Calu3 (cell line): ENCODE results near the gene NOXA1. TPM values are rescaled to one million over a fixed set of nuclear protein-coding genes. Genes with fewer than 3 reads are reported as not detected.
"Not testable (repeated sequence)": the region's sequence is repeated elsewhere in the genome, so short reads cannot be mapped to it uniquely, and the experiment has no call there.

ENCODE experiments used
- BruUV-seq: library from RNA; stranded (reverse); fragments of 400-500 nt; replicated peaks from 2 replicates; lab custom pipeline; 2021; lab: Mats Ljungman, UMichigan
- CTCF ChIA-PET: fragments of 300-600 bp; sonication (Branson Sonifier 250); formaldehyde crosslinking; loops from one replicate; lab custom pipeline; 2022; ENCODE audit warnings: antibody characterized with exemption; lab: Charles Lee
- DNase-seq: peaks from one replicate; pipeline ENCODE4 v3.0.0; 2022
- H3K27ac Mint-ChIP-seq: one replicate; pipeline ENCODE4 v1.8.0; 2022; ENCODE audit warnings: mixed read lengths; ENCODE audit not compliant: unreplicated experiment
- H3K27me3 Mint-ChIP-seq: one replicate; pipeline ENCODE4 v1.8.0; 2022; ENCODE audit warnings: mixed read lengths; ENCODE audit not compliant: unreplicated experiment
- H3K36me3 Mint-ChIP-seq: one replicate; pipeline ENCODE4 v1.8.0; 2022; ENCODE audit warnings: mild to moderate bottlenecking, moderate library complexity, mixed read lengths; ENCODE audit not compliant: insufficient read depth, unreplicated experiment
- H3K4me1 Mint-ChIP-seq: one replicate; pipeline ENCODE4 v1.8.0; 2022; ENCODE audit warnings: mild to moderate bottlenecking, low read depth, mixed read lengths; ENCODE audit not compliant: unreplicated experiment
- H3K4me3 Mint-ChIP-seq: one replicate; pipeline ENCODE4 v1.8.0; 2022; ENCODE audit warnings: mild to moderate bottlenecking, low read depth, moderate library complexity, mixed read lengths; ENCODE audit not compliant: unreplicated experiment
- H3K9me3 Mint-ChIP-seq: one replicate; pipeline ENCODE4 v1.8.0; 2022; ENCODE audit warnings: low read depth, mixed read lengths; ENCODE audit not compliant: unreplicated experiment
- intact Hi-C: fragments of 100-400 bp; cut with micrococcal nuclease; formaldehyde crosslinking; loops from one replicate; pipeline ENCODE4 v1.10.0; 2022; ENCODE audit not compliant: unreplicated experiment
- total RNA-seq: library from RNA; stranded (reverse); gene quantifications from 2 replicates; pipeline ENCODE4 v1.2.3, GENCODE V29; 2022
- TF ChIP-seq, protein P1 (sequence below): fragments of 200-600 bp; IDR thresholded peaks from one replicate; pipeline ENCODE4 v1.8.0; 2022; ENCODE audit warnings: antibody characterized with exemption; ENCODE audit not compliant: unreplicated experiment

Gene NOXA1
- total RNA-seq, 1 experiment from 2014 or later: 12.3 TPM

DNA sequence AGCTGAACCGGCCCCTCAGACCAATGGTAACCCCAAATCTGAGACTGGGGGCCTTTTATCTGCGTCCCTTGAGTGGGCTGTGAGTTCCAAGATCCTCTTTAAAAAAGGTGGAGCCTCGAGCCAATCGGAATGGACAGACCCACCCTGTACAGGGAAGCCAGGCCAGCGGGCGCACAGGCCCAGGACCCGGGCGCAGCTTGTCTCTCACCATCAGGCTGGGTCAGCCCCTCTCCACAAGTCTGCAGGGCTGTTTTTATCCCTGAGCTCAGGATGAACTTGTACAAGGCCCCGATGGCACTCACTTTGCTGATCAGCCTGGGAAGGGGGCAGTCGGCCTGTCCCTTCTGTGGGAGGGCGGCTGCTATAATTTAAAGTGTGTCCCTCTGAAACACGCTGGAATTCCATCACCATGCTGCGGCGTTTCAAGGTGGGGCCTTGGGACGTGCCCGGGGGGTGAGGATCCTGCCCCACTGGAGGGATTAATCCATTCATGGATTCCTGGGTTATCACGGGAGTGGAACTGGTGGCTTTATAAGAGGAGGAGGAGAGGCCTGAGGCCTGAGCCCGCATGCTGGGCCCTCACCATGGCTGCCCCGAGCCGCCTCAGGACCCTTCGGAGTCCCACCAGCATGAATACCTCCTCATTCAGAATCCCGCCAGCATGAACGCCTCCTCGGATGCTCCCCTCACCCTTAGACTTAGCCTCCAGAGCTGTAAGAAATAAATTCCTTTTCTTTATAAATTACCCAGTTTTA is 14.4 kb upstream of the NOXA1 start:
- no peak for DNase-seq
- peaks cover 8% of the 10 kb centered on the region for H3K4me1 Mint-ChIP-seq

DNA sequence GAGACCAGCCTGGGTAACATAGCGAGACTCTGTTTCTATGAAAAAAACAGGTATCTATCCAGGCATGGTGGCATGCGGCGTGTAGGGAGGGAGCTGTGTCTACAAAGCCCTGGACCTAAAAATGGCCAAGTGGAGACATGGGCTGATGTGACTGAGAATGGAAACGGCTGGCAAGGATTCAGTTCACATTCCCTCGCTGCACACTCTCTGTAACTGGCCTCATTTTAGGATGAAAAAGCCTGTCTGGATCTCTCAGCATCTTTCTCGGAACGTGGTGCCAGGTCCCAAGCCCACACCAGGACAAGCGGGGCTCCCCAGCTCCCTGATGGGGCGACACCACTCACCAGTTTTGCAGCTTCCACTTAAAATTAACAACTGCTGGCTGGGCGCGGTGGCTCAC is 13.7 kb upstream of the NOXA1 start:
- DNase-seq: no peak
- Mint-ChIP-seq H3K27ac (no peak overlapping the region), H3K4me1 (peaks cover 8% of the 10 kb centered on the region), H3K4me3 (no peak overlapping the region), H3K36me3 (peaks cover 22% of the 10 kb centered on the region), H3K9me3 (no peaks in the 10 kb centered on the region), H3K27me3 (no peaks in the 10 kb centered on the region)
- no TSS peak for BruUV-seq
- CTCF ChIA-PET: interaction anchor here (0.6 to 0.7 kb wide), 3 partner anchors 32 to 282 kb away, joined by 3 to 9 read pairs (median 8); partner anchors contain the start of gene TOR4A
- TF ChIP-seq, protein P1, sequence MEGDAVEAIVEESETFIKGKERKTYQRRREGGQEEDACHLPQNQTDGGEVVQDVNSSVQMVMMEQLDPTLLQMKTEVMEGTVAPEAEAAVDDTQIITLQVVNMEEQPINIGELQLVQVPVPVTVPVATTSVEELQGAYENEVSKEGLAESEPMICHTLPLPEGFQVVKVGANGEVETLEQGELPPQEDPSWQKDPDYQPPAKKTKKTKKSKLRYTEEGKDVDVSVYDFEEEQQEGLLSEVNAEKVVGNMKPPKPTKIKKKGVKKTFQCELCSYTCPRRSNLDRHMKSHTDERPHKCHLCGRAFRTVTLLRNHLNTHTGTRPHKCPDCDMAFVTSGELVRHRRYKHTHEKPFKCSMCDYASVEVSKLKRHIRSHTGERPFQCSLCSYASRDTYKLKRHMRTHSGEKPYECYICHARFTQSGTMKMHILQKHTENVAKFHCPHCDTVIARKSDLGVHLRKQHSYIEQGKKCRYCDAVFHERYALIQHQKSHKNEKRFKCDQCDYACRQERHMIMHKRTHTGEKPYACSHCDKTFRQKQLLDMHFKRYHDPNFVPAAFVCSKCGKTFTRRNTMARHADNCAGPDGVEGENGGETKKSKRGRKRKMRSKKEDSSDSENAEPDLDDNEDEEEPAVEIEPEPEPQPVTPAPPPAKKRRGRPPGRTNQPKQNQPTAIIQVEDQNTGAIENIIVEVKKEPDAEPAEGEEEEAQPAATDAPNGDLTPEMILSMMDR: no peak
- intact Hi-C loops: no loop called here

More for the DNA sequence above, 14.4 kb upstream of the NOXA1 start:
- CTCF ChIA-PET: interaction anchor here (0.6 to 0.7 kb wide), 4 partner anchors 14 to 281 kb away, joined by 3 to 9 read pairs (median 6); partner anchors contain the start of genes EXD3, NOXA1 and TOR4A
- BruUV-seq: no TSS peak
- Mint-ChIP-seq H3K9me3 (no peaks in the 10 kb centered on the region), H3K36me3 (peaks cover 22% of the 10 kb centered on the region), H3K27me3 (no peaks in the 10 kb centered on the region), H3K4me3 (no peak overlapping the region), H3K27ac (no peak overlapping the region)
- intact Hi-C loops: no loop called here
- TF ChIP-seq, protein P1: no peak

DNA sequence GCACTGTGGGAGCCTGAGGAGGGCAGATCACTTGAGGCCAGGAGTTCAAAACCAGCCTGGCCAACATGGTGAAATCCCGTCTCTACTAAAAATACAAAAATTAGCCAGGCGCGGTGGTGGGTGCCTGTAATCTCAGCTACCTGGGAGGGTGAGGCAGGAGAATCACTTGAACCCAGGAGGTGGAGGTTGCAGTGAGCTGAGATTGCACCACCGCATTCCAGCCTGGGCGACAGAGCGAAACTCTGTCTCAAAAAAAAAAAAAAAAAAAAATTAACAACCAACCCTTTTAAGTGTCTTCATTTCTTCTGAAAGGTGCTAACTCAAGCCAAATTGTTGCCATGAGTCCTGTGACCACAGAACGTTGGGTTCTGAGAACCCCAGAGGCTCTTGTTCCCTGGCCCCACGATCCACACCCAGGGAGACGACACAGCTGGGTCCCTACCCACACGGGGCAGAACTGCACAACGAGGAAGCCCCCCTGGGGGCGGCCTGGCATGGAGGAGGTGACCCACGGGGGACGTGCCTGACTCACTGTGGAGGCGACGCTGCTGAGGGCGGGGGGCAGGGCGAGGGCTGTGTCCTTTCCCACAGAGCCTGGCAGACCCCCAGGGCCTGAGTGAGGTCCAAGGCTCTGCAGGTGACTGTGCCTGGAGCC is 12.8 kb upstream of the NOXA1 start:
- H3K4me1 Mint-ChIP-seq, H3K9me3 Mint-ChIP-seq, BruUV-seq, H3K4me3 Mint-ChIP-seq, H3K27ac Mint-ChIP-seq, CTCF ChIA-PET, DNase-seq, H3K27me3 Mint-ChIP-seq: not testable (repeated sequence)
- H3K36me3 Mint-ChIP-seq: peaks cover 22% of the 10 kb centered on the region
- intact Hi-C loops: loop anchor here (10.0 kb wide), 1 partner anchor 116 kb away; no protein-coding TSS in a partner anchor

DNA sequence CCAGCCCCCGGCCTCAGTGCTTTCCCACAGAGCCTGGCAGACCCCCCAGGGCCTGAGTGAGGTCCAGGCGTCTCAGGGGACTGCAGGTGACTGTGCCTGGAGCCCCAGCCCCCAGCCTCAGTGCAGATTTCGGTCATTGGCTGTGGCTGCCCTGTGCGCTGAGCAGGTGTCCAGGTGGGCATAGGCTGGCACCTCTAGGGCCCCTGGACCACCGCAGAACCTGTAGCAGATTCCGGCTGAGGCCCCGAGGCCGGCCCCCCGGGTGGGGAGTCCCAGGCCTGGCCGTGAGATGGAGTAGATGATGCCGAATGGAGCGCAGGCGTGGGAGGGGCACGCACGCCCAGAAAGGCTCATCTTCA is 12.3 kb upstream of the NOXA1 start:
- H3K4me3 Mint-ChIP-seq: peak overlapping the region; percentile 49
- CTCF ChIA-PET: no interaction called here
- no peaks in the 10 kb centered on the region for H3K9me3 Mint-ChIP-seq
- intact Hi-C loops: loop anchor here (10.0 kb wide), 1 partner anchor 116 kb away; no protein-coding TSS in a partner anchor
- DNase-seq: no peak
- BruUV-seq: no TSS peak
- no peaks in the 10 kb centered on the region for H3K27me3 Mint-ChIP-seq
- peaks cover 5% of the 10 kb centered on the region for H3K4me1 Mint-ChIP-seq
- H3K36me3 Mint-ChIP-seq: peaks cover 17% of the 10 kb centered on the region
- no peak overlapping the region for H3K27ac Mint-ChIP-seq
- TF ChIP-seq, protein P1: no peak
